ENCODE results near the gene SERPINI1. TPM values are rescaled to one million over a fixed set of nuclear protein-coding genes. Genes with fewer than 3 reads are reported as not detected.
A peak's percentile ranks its signal among the peaks of the same experiment; 100 is the strongest.

SERPINI1 gene
- total RNA-seq, 1 experiment from 2014 or later = 6.4 TPM

- TF ChIP-seq NR1H2 (CRISPR knock-in tag; IDR thresholded peaks at IDR 0.05) (no peak), ATF2 (CRISPR knock-in tag; IDR thresholded peaks at IDR 0.05; ENCODE audit: borderline replicate concordance, low read depth) (no peak), E2F4 (CRISPR knock-in tag; IDR thresholded peaks at IDR 0.05; ENCODE audit: borderline replicate concordance, low read depth) (no peak)
Measured at GRCh38 chr3:167711439-167711838, 24.1 kb upstream of the SERPINI1 start (continued).

GRCh38 chr3:167712445-167712844, 23.1 kb upstream of the SERPINI1 start:
- POLR2A ChIA-PET = no interaction called here
- ATAC-seq = no peak
- Mint-ChIP-seq H3K36me3 (peaks cover 59% of the 10 kb centered on the region), H3K4me1 (peaks cover 19% of the 10 kb centered on the region), H3K9me3 (no peaks in the 10 kb centered on the region), H3K4me3 (no peak overlapping the region), H3K27me3 (ENCODE audit: low read depth) (no peaks in the 10 kb centered on the region), H3K27ac (peak overlapping the region; percentile 10; the same call in 1 of the 2 replicates)
- CTCF ChIA-PET = no interaction called here
- TF ChIP-seq NFATC4 (CRISPR knock-in tag; IDR thresholded peaks at IDR 0.05) (no peak), GRHL2 (CRISPR knock-in tag; IDR thresholded peaks at IDR 0.05; ENCODE audit: insufficient replicate concordance, severe bottlenecking) (no peak), CTCF (IDR thresholded peaks at IDR 0.05) (no peak), ZNF138 (CRISPR knock-in tag; conservative IDR thresholded peaks at IDR 0.05) (no peak), ZNF219 (CRISPR knock-in tag; IDR thresholded peaks at IDR 0.05; ENCODE audit: borderline replicate concordance) (no peak), E2F4 (CRISPR knock-in tag; IDR thresholded peaks at IDR 0.05; ENCODE audit: borderline replicate concordance, low read depth) (no peak), ZNF532 (CRISPR knock-in tag; IDR thresholded peaks at IDR 0.05; ENCODE audit: borderline replicate concordance) (no peak), AR (CRISPR knock-in tag; IDR thresholded peaks at IDR 0.05) (no peak), ZNF232 (CRISPR knock-in tag; IDR thresholded peaks at IDR 0.05) (no peak), ZNF281 (CRISPR knock-in tag; IDR thresholded peaks at IDR 0.05) (no peak)
- DNase-seq (ENCODE audit: low spot score) = no peak
